HG03571 (cell line): ENCODE measurements around the gene ATP1B2.

Experiments used
- ATAC-seq: cut with Tn5 transposase; IDR thresholded peaks from one replicate; pipeline ENCODE4 v1.9.1; 2021; ENCODE audit not compliant: unreplicated experiment

Gene ATP1B2

GRCh38 chr17:7684851-7685532 lies 34.3 kb downstream of the ATP1B2 start:
- no peak for ATAC-seq

- ATAC-seq = peak; percentile 49
These were observed 35.0 kb downstream of the ATP1B2 start for GRCh38 chr17:7685533-7686221.

GRCh38 chr17:7686222-7687071 lies 35.7 kb downstream of the ATP1B2 start:
- peak; percentile 42 for ATAC-seq

- ATAC-seq = peak; percentile 22
These were observed 36.6 kb downstream of the ATP1B2 start, which contains the start of gene TP53 for GRCh38 chr17:7687072-7687907. TP53 (minus strand) TSS chr17:7687490; CDS start chr17:7676594, 10,896 bp downstream.

GRCh38 chr17:7687908-7688807 lies 37.4 kb downstream of the ATP1B2 start, which contains the start of gene WRAP53:
WRAP53 (plus strand) TSS chr17:7688477; CDS start chr17:7688649, 172 bp downstream.
- peak; percentile 68 for ATAC-seq

- ATAC-seq = no peak
These were observed 38.1 kb downstream of the ATP1B2 start for GRCh38 chr17:7688808-7689316.

- no peak for ATAC-seq
These were observed 44.9 kb downstream of the ATP1B2 start for GRCh38 chr17:7695586-7695985.

- ATAC-seq = no peak
These were observed 47.3 kb downstream of the ATP1B2 start for GRCh38 chr17:7697828-7698588.

- no peak for ATAC-seq
These were observed 49.8 kb downstream of the ATP1B2 start for GRCh38 chr17:7700510-7700909.

- no peak for ATAC-seq
These were observed 51.0 kb downstream of the ATP1B2 start for GRCh38 chr17:7701681-7702080.

- ATAC-seq = no peak
These were observed 52.0 kb downstream of the ATP1B2 start for GRCh38 chr17:7702776-7703175.

- ATAC-seq = no peak
These were observed 53.1 kb downstream of the ATP1B2 start for GRCh38 chr17:7703584-7704479.

GRCh38 chr17:7704601-7705268 lies 54.0 kb downstream of the ATP1B2 start, which contains the start of gene EFNB3:
EFNB3 (plus strand) TSS chr17:7705202; CDS start chr17:7705599, 397 bp downstream.
- no peak for ATAC-seq

GRCh38 chr17:7705269-7706255 lies 54.8 kb downstream of the ATP1B2 start:
- no peak for ATAC-seq

GRCh38 chr17:7706631-7707354 lies 56.1 kb downstream of the ATP1B2 start:
- no peak for ATAC-seq
